H1 (cell line): Measurements from ENCODE around the gene CPED1.
A peak's percentile ranks its signal among the peaks of the same experiment; 100 is the strongest.

Experiments
- CHD2 ChIP-seq: IDR thresholded peaks from 2 replicates; pipeline ENCODE4 v1.6.1; 2012; ENCODE audit warnings: low read length, improper control_type of control experiment
- FOSL1 ChIP-seq: IDR thresholded peaks from 2 replicates; pipeline ENCODE4 v1.6.1; 2011; ENCODE audit warnings: mild to moderate bottlenecking, low read depth, low read length, moderate library complexity; ENCODE audit not compliant: insufficient read depth
- HDAC6 ChIP-seq: IDR thresholded peaks from one replicate; pipeline ENCODE4 v1.7.1; 2012; ENCODE audit warnings: low read depth, mild to moderate bottlenecking, inconsistent platforms, low read length, moderate library complexity
- JUN ChIP-seq: IDR thresholded peaks from 2 replicates; pipeline ENCODE4 v1.6.1; 2011; ENCODE audit warnings: low read depth, mild to moderate bottlenecking, improper control_type of control experiment, low read length
- JUND ChIP-seq: IDR thresholded peaks from 2 replicates; pipeline ENCODE4 v1.6.1; 2011; ENCODE audit warnings: mild to moderate bottlenecking, improper control_type of control experiment, low read length
- KDM1A ChIP-seq: fragments of 200-600, 300-600 bp; sonication (generic); IDR thresholded peaks from 2 replicates; pipeline ENCODE4 v1.7.1; 2016; ENCODE audit warnings: mild to moderate bottlenecking, low read length, borderline replicate concordance
- POLR2A ChIP-seq, 2 experiments: IDR thresholded peaks; 1 replicate in 1 of 2; 2 replicates in 1 of 2; pipeline ENCODE4 v1.6.1; 2011; ENCODE audit warnings: low read depth in 2 of 2, low read length in 2 of 2, mild to moderate bottlenecking in 2 of 2; ENCODE audit errors: control extremely low read depth in 1 of 2
- POLR2AphosphoS5 ChIP-seq: IDR thresholded peaks from 2 replicates; pipeline ENCODE4 v1.6.1; 2011; ENCODE audit warnings: low read depth, low read length
- RFX5 ChIP-seq: IDR thresholded peaks from 2 replicates; pipeline ENCODE4 v1.6.1; 2011; ENCODE audit warnings: low read depth, low read length, improper control_type of control experiment, borderline replicate concordance
- TF ChIP-seq, protein P1 (sequence below), 3 experiments: IDR thresholded peaks; 1 replicate in 2 of 3; 2 replicates in 1 of 3; pipeline versions ENCODE4 v1.5.1 to v1.6.1; 2011; ENCODE audit warnings: low read length in 3 of 3, mild to moderate bottlenecking in 3 of 3, inconsistent platforms in 2 of 3, low read depth in 1 of 3, moderate library complexity in 1 of 3; ENCODE audit not compliant: insufficient read depth in 1 of 3; ENCODE audit errors: control extremely low read depth in 1 of 3
- TF ChIP-seq, protein P2 (sequence below): IDR thresholded peaks from 2 replicates; pipeline ENCODE4 v1.6.1; 2012; ENCODE audit warnings: inconsistent platforms

DNA sequence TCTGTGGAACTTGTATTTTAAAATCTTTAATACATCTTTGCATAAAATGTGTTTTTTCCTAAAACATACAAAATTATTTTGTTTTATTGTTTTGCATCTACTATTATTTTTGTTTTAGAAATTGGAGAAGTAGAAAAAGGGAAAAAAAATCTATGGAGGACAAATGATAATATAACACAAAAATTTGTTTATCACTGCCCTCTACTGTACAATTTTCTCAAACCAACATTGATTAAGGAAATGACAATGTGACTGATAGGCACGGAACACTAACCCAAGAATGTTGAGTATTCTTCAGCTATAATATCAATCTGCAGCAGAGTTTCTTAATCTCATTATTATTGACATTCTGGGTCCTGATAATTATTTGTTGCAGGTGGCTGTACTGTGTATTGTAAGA is 47.4 kb upstream of the CPED1 start:
- TF ChIP-seq KDM1A: no peak
- TF ChIP-seq POLR2AphosphoS5: no peak
- no peak for TF ChIP-seq CHD2
- TF ChIP-seq, protein P1, sequence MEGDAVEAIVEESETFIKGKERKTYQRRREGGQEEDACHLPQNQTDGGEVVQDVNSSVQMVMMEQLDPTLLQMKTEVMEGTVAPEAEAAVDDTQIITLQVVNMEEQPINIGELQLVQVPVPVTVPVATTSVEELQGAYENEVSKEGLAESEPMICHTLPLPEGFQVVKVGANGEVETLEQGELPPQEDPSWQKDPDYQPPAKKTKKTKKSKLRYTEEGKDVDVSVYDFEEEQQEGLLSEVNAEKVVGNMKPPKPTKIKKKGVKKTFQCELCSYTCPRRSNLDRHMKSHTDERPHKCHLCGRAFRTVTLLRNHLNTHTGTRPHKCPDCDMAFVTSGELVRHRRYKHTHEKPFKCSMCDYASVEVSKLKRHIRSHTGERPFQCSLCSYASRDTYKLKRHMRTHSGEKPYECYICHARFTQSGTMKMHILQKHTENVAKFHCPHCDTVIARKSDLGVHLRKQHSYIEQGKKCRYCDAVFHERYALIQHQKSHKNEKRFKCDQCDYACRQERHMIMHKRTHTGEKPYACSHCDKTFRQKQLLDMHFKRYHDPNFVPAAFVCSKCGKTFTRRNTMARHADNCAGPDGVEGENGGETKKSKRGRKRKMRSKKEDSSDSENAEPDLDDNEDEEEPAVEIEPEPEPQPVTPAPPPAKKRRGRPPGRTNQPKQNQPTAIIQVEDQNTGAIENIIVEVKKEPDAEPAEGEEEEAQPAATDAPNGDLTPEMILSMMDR (IDR thresholded peaks at IDR 0.05; ENCODE audit: control extremely low read depth in 1 of 3, insufficient read depth in 1 of 3, low read depth in 1 of 3, low read length in 3 of 3): peak in 1 of 3 experiments; percentile 12; a peak in 1 of 4 replicates
- TF ChIP-seq JUN: no peak
- no peak for TF ChIP-seq POLR2A (IDR thresholded peaks at IDR 0.05; ENCODE audit: control extremely low read depth in 1 of 2, low read depth in 2 of 2, low read length in 2 of 2)
- TF ChIP-seq, protein P2, sequence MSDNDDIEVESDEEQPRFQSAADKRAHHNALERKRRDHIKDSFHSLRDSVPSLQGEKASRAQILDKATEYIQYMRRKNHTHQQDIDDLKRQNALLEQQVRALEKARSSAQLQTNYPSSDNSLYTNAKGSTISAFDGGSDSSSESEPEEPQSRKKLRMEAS: no peak
- TF ChIP-seq HDAC6: no peak
- TF ChIP-seq JUND: no peak
- no peak for TF ChIP-seq RFX5
- no peak for TF ChIP-seq FOSL1
